T-helper 1 cell treated with Interleukin-12 subunit alpha and Interleukin-12 subunit beta and Interleukin-4 antibody, amounts not matched to agents 30 μg/mL and 1 μg/mL, for 36 hours (primary cell): ENCODE measurements around the gene ZFAND3.
"Not testable (repeated sequence)": the region's sequence is repeated elsewhere in the genome, so short reads cannot be mapped to it uniquely, and the experiment has no call there.

ENCODE experiments used
- H3K27ac Mint-ChIP-seq: one replicate; pipeline ENCODE4 v1.8.0; 2021; ENCODE audit warnings: mild to moderate bottlenecking, mixed read lengths
- H3K27me3 Mint-ChIP-seq: one replicate; pipeline ENCODE4 v1.8.0; 2021; ENCODE audit warnings: low read depth, mixed read lengths
- H3K36me3 Mint-ChIP-seq: one replicate; pipeline ENCODE4 v1.8.0; 2021; ENCODE audit warnings: low read depth, mixed read lengths
- H3K4me1 Mint-ChIP-seq: one replicate; pipeline ENCODE4 v1.8.0; 2021; ENCODE audit warnings: low read depth, mixed read lengths
- H3K4me3 Mint-ChIP-seq: one replicate; pipeline ENCODE4 v1.8.0; 2021; ENCODE audit warnings: mild to moderate bottlenecking, moderate library complexity, mixed read lengths
- H3K9me3 Mint-ChIP-seq: one replicate; pipeline ENCODE4 v1.8.0; 2021; ENCODE audit warnings: mixed read lengths

Gene ZFAND3

DNA sequence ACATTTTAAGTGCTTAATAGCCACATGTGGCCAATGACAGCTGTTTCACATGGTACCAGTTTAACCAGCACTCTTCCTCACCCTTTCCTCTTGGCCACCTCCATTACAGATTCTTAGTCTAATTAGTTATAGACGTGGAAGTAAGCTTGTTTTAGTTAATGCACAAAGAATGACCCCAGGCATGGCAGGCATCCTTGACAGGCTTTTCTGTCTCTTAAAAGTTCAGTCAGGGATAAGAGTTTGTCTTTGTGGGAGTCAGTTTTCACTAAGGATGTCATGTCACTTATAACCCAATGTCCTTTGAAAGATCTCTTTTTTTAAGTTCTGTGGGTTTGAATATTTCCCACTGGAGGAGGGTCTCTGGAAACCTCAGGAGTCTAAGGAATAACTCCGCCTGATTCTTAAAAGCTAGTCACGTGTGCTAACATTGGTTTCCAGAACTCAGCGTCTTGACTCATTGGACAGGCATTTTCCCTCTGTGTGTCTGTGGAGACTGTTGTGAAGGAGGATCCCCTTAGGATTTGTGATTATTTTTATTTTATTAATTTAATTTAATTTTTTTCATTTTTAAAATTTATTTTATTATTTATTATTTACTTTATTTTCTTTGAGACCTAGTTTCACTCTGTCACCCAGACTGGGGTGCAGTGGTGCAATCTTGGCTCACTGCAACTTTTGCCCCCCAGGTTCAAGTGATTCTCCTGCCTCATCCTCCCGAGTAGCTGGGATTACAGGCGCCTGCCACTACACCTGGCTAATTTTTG, 171.4 kb downstream of the ZFAND3 start:
- H3K27me3 Mint-ChIP-seq: no peaks in the 10 kb centered on the region
- H3K4me1 Mint-ChIP-seq: peaks cover 5% of the 10 kb centered on the region
- H3K9me3 Mint-ChIP-seq: no peaks in the 10 kb centered on the region
- H3K36me3 Mint-ChIP-seq: no peaks in the 10 kb centered on the region
- no peak overlapping the region for H3K4me3 Mint-ChIP-seq
- H3K27ac Mint-ChIP-seq: no peak overlapping the region

DNA sequence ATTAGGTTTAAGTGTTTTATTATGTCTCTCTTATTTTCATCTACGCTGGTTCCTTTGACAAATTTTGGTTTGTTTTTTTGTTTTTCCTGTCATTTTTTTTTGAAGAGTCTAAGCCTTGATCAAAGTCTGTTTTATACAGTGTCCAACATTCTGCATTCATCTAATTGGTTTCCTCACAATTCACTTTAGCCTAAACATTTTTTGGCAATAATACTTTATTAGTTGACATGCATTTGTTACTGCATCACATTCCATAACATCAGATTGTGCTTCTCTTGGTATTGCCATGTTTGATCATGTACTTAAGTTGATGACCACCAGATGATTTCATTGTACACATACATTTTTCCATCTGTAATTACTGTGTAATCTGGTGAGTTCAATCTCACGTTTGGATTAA, 173.2 kb downstream of the ZFAND3 start:
- Mint-ChIP-seq H3K27me3 (no peaks in the 10 kb centered on the region), H3K27ac (no peak overlapping the region), H3K4me1 (peaks cover 1% of the 10 kb centered on the region), H3K4me3 (no peak overlapping the region), H3K36me3 (peaks cover 2% of the 10 kb centered on the region), H3K9me3 (no peaks in the 10 kb centered on the region)

DNA sequence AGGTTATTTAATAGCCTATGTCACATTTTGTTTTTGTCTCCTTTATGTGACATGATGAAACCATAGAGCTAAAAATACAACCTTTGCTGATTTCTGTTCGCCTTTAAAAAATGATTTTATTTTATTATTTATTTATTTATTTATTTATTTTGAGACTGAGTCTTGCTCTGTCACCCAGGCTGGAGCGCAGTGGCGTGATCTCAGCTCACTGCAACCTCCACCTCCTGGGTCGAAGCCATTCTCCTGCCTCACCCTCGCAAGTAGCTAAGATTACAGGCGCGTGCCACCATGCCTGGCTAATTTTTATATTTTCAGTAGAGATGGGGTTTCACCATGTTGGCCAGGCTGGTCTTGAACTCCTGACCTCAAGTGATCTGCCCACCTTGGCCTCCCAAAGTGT, 173.7 kb downstream of the ZFAND3 start:
- H3K4me3 Mint-ChIP-seq, H3K27ac Mint-ChIP-seq, H3K4me1 Mint-ChIP-seq, H3K36me3 Mint-ChIP-seq, H3K27me3 Mint-ChIP-seq, H3K9me3 Mint-ChIP-seq: not testable (repeated sequence)

DNA sequence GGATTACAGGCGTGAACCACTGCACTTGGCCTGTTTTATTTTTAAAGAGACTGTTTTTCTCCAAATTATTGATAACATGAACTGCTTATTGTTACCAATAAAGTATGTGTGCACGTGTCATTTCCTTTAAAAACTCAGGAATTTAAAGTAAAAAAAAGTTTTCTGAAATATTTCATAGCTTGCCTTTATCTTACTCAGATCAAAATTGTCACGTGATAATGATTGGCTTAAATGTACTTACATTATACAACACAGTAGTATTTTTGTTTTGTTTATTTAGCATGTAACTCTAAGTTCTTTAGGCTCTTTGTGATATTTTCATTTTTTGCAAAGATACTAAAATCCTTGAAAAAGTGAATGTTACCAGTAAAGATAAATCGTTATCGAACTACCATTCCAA, 174.1 kb downstream of the ZFAND3 start:
- no peaks in the 10 kb centered on the region for H3K27me3 Mint-ChIP-seq
- peaks cover under 1% of the 10 kb centered on the region for H3K4me1 Mint-ChIP-seq
- H3K27ac Mint-ChIP-seq: no peak overlapping the region
- H3K36me3 Mint-ChIP-seq: peaks cover 2% of the 10 kb centered on the region
- H3K4me3 Mint-ChIP-seq: no peak overlapping the region
- H3K9me3 Mint-ChIP-seq: no peaks in the 10 kb centered on the region

DNA sequence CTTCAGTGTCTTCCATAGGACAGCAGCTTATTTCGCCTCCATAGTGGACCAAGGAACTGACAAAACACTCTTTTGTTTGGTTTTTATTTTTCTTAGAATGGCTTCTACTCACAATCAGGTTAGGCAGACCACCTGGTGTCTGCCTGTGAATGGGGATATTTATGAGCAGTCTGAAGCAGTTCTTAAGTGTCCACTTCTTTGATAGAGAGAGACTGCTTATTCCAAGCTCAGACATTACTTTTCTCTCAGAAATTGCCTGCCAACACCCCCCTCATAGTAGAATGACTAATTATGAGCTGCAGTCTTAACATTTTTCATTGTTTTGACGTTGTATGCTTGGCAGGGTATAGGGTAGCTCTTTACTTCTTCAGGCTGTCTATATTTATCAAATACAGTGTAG, 174.7 kb downstream of the ZFAND3 start:
- Mint-ChIP-seq H3K27me3 (no peaks in the 10 kb centered on the region), H3K27ac (no peak overlapping the region), H3K9me3 (peaks cover under 1% of the 10 kb centered on the region), H3K4me3 (no peak overlapping the region), H3K4me1 (no peaks in the 10 kb centered on the region), H3K36me3 (peaks cover 2% of the 10 kb centered on the region)

DNA sequence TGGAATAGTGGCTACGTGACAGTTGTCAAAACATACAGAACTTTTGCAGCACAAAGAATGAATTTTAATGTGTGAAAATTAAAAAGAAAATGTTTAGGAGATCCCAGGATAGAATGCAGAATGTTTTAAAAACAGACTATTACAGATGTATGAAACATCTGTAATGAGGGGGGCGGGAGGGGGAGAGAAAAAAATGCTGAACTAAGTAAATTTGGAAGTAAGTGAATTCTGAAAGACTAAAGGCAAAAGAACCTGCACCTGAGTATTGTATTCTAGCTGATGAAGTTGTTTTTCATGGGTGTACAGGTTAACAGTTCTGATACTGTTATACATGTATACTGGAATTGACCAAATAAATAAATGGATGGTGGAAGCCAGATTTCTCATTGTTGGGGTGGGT, 178.8 kb downstream of the ZFAND3 start:
- H3K36me3 Mint-ChIP-seq: peaks cover 2% of the 10 kb centered on the region
- H3K4me3 Mint-ChIP-seq: no peak overlapping the region
- H3K27ac Mint-ChIP-seq: no peak overlapping the region
- H3K9me3 Mint-ChIP-seq: peaks cover 4% of the 10 kb centered on the region
- no peaks in the 10 kb centered on the region for H3K27me3 Mint-ChIP-seq
- peaks cover 2% of the 10 kb centered on the region for H3K4me1 Mint-ChIP-seq

DNA sequence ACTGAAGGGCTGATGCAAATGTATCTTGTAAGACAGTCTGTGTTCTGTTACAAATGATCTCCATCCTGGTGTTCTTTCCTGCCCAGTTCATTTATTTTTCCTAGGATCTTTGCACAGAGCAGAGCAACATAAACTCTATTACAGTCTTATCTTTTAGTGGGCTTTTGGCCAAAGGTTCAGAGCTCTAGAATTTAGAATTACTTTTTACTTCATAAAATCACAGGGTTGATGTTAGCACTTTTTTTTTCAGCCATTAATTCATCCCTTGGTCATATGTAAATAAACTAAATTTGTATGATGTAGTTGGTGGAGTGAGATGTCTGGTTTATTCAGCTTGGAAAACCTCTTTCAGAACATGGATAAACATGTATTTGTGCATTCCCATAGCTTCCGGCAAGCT, 181.9 kb downstream of the ZFAND3 start:
- H3K9me3 Mint-ChIP-seq: peaks cover 4% of the 10 kb centered on the region
- H3K36me3 Mint-ChIP-seq: peaks cover 2% of the 10 kb centered on the region
- H3K27me3 Mint-ChIP-seq: no peaks in the 10 kb centered on the region
- peaks cover 6% of the 10 kb centered on the region for H3K4me1 Mint-ChIP-seq
- no peak overlapping the region for H3K27ac Mint-ChIP-seq
- no peak overlapping the region for H3K4me3 Mint-ChIP-seq

DNA sequence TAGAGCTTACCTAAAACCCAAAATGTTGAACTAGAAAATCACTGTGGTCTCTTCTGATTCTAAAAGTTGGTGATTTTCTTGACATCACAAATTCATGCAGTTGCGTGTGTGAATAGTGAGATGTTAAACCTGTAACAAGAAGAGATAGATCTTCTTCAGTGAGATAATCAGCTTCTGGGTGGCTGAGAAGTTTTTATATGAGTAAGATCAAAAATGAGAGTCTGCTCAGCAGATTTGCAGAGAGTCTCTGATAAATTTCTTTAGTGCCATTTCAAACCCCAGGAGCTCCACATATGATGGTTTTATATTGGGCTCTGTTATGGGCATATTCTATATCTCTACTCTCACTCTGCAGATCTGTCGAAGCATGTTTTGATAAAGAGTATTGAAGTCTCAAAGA, 185.4 kb downstream of the ZFAND3 start:
- Mint-ChIP-seq H3K36me3 (no peaks in the 10 kb centered on the region), H3K9me3 (no peaks in the 10 kb centered on the region), H3K4me3 (no peak overlapping the region), H3K4me1 (peaks cover 9% of the 10 kb centered on the region), H3K27me3 (no peaks in the 10 kb centered on the region), H3K27ac (no peak overlapping the region)

DNA sequence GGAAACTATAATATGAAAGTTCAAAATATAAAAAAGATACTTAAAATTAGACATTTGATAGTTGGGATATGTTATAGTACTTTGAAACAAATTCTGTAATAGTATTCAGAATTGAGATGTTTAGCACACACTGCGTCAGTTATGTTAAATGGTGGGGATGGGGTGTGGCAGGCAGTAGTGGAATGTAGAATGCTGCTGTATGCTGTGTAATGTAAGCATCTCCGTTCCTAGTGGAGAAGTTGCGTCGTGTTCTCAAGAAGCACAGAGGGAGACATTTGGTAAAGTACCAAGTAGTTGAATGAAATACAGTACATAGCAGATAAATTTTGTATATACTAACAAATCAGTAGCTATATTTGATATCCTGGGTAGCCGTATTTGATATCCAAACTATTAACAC, 192.4 kb downstream of the ZFAND3 start:
- no peak overlapping the region for H3K27ac Mint-ChIP-seq
- peaks cover 7% of the 10 kb centered on the region for H3K4me1 Mint-ChIP-seq
- no peaks in the 10 kb centered on the region for H3K27me3 Mint-ChIP-seq
- H3K4me3 Mint-ChIP-seq: no peak overlapping the region
- no peaks in the 10 kb centered on the region for H3K9me3 Mint-ChIP-seq
- no peaks in the 10 kb centered on the region for H3K36me3 Mint-ChIP-seq

DNA sequence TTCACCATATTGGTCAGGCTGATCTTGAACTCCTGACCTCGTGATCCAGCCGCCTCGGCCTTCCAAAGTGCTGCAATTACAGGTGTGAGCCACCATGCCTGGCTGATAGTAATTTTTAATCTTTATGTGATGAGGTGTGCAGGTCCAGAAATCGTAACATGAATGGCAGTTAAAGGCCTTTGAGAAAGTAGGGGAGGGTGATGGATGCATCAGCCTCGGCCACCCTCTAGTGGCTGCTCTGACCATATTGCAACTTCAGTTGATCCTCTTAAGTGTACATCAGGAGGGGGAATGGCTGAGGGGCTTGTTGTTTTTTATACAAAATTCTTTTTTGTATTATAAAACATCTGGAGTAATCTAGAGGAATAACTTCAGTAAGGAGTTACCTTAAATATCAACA, 193.0 kb downstream of the ZFAND3 start:
- Mint-ChIP-seq H3K27me3 (no peaks in the 10 kb centered on the region), H3K27ac (no peak overlapping the region), H3K4me3 (no peak overlapping the region), H3K36me3 (no peaks in the 10 kb centered on the region), H3K4me1 (peaks cover 7% of the 10 kb centered on the region), H3K9me3 (no peaks in the 10 kb centered on the region)

DNA sequence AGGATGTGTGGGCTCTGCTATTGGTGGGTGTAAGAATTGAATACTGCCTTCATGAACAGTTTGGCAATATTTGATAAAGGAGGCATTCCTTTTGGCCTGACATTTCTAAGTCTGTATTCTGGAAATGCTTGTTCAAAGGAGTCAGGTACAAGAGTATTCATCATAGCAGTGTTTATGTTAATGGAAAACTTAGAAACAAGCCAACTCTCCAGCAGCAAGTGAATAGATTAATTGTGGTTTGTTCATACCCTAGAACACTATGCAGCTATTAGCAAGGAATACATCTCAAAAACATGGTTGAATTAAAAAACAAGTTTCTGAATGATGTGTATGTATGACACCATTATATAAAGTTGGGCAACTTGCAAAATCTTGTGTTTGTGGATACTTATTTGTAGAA, 195.8 kb downstream of the ZFAND3 start:
- H3K27ac Mint-ChIP-seq: no peak overlapping the region
- H3K27me3 Mint-ChIP-seq: no peaks in the 10 kb centered on the region
- H3K36me3 Mint-ChIP-seq: no peaks in the 10 kb centered on the region
- no peaks in the 10 kb centered on the region for H3K9me3 Mint-ChIP-seq
- H3K4me3 Mint-ChIP-seq: no peak overlapping the region
- H3K4me1 Mint-ChIP-seq: peaks cover 3% of the 10 kb centered on the region

DNA sequence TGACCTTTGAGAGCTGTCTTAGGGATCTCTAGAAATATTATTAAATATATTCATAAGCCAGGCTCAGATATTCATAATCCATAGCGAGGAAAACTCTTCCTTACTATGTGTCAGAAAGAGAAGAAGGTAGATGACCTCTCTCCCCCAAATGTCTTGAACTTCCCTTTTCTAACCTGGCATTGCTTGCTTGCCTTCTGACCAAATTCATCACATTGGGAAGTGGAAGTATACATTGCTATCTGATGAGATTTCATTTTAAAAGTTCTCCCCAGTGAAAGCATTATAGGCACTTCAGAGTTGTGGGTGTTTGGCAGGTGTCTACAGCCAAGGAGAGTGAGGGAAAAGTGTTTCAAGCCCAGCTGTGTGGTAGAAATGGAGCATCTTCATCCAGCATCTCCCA, 197.3 kb downstream of the ZFAND3 start:
- no peaks in the 10 kb centered on the region for H3K27me3 Mint-ChIP-seq
- H3K36me3 Mint-ChIP-seq: no peaks in the 10 kb centered on the region
- H3K9me3 Mint-ChIP-seq: no peaks in the 10 kb centered on the region
- H3K27ac Mint-ChIP-seq: no peak overlapping the region
- H3K4me3 Mint-ChIP-seq: no peak overlapping the region
- H3K4me1 Mint-ChIP-seq: peaks cover 3% of the 10 kb centered on the region

DNA sequence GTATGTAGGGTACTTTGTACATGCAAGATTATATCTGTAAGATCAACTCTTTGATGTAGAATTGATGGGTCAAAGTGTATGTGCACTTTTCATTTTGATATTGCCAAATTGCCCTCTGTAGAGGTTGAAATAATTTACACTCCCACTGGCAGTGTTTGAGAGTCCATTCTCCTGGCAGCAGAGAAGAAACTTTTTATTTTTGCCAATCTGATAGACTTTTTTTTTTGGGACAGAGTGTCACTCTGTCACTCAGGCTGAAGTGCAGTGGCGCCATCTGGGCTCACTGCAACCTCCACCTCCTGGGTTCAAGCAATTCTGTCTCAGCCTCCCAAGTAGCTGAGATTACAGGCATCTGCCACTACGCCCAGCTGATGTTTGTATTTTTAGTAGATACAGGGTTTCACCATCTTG, 199.2 kb downstream of the ZFAND3 start:
- Mint-ChIP-seq H3K9me3 (no peaks in the 10 kb centered on the region), H3K36me3 (no peaks in the 10 kb centered on the region), H3K4me1 (peaks cover 1% of the 10 kb centered on the region), H3K27me3 (no peaks in the 10 kb centered on the region), H3K4me3 (no peak overlapping the region), H3K27ac (no peak overlapping the region)

DNA sequence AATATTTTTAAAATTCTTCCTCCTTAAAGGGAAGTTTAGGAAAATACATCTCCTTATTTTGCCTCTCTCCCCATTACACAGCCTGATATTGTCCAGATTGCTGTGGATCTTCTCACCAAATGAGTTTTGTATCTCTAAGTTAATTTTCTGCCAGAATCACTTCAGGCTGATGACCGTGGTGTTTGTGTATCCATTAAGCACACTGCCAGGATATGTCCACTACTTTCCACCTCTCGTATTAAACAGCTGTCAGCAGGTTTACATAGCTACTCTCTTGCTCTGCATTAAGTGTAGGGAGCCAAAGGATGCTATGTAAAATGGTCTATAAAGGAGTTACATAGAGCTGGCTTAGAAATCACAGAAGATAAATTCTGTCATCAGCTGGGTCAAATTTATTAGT, 201.1 kb downstream of the ZFAND3 start:
- Mint-ChIP-seq H3K4me1 (peaks cover 1% of the 10 kb centered on the region), H3K27ac (no peak overlapping the region), H3K4me3 (no peak overlapping the region), H3K9me3 (peaks cover 4% of the 10 kb centered on the region), H3K27me3 (no peaks in the 10 kb centered on the region), H3K36me3 (no peaks in the 10 kb centered on the region)

DNA sequence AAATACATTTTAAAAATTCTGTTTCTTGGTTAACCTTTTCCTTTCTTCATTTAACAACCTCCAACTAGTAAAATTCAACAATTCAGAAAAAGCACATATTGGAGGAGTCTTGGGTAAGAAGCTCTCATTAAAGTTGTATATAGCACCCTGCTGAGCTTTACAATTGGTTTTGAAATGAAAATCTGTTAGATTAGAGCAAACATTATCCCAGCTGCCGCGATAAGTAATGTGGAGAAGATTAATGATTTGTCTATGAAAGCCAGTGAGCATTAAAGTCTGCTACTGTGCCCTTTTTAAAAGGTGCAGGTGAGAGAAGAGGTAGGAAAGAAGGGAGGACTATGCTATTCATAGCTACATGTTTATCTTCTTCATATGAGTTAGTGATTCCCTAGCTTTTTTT, 201.5 kb downstream of the ZFAND3 start:
- Mint-ChIP-seq H3K4me3 (no peak overlapping the region), H3K36me3 (no peaks in the 10 kb centered on the region), H3K27ac (no peak overlapping the region), H3K27me3 (no peaks in the 10 kb centered on the region), H3K9me3 (peaks cover 4% of the 10 kb centered on the region), H3K4me1 (peaks cover 1% of the 10 kb centered on the region)

DNA sequence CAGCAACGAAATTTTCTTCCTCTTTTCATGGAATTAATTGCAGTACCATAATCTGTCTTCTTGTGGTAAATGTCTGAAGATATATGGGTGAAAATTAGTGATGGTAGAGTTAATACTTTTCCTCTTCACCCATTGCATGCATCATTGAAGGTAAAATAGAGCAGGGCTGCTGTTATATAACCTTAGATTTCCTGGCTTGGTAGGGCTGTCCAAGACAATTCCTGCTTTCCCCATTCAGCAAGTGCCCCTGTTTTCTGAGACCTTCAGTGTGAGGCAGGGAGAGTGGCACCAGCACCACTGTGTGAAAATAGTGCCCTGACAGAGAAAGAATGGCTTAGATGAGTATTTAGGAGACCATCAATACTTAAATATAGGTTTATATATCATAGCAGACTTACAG, 202.0 kb downstream of the ZFAND3 start:
- Mint-ChIP-seq H3K9me3 (peaks cover 4% of the 10 kb centered on the region), H3K36me3 (no peaks in the 10 kb centered on the region), H3K4me3 (no peak overlapping the region), H3K27ac (no peak overlapping the region), H3K4me1 (peaks cover 1% of the 10 kb centered on the region), H3K27me3 (no peaks in the 10 kb centered on the region)
